CD14-positive monocyte (primary cell): ENCODE data around the gene SPATA13. TPM values are rescaled to one million over a fixed set of nuclear protein-coding genes. Genes with fewer than 3 reads are reported as not detected.

Source experiments
- DNase-seq, 3 donors: peaks; one replicate each; pipeline ENCODE4 v3.0.0-alpha.2; 2011 to 2022
- H2AFZ ChIP-seq: 2 replicates; pipeline ENCODE4 v1.6.0; 2012; ENCODE audit warnings: mild to moderate bottlenecking, low read depth, low read length, inconsistent platforms; ENCODE audit not compliant: insufficient read depth, poor library complexity, severe bottlenecking
- H3K27ac ChIP-seq, 2 donors: 1 replicate in 1 of 2; 2 replicates in 1 of 2; pipeline ENCODE4 v1.5.1; 2012 to 2013; ENCODE audit warnings: low read length in 2 of 2, control low read depth in 1 of 2, inconsistent platforms in 1 of 2, low read depth in 1 of 2, mild to moderate bottlenecking in 1 of 2
- H3K27me3 ChIP-seq, 2 donors: one replicate each; pipeline versions ENCODE4 v1.6.0 to v1.6.1; 2011 to 2013; ENCODE audit warnings: low read length in 2 of 2; ENCODE audit not compliant: control insufficient read depth in 2 of 2, insufficient read depth in 2 of 2
- H3K36me3 ChIP-seq, 2 donors: replicated peaks in 1 of 2; 1 replicate in 1 of 2; 2 replicates in 1 of 2; pipeline versions ENCODE4 v1.5.1 to v1.6.1; 2012 to 2013; ENCODE audit warnings: low read length in 2 of 2, control low read depth in 1 of 2, inconsistent platforms in 1 of 2, mild to moderate bottlenecking in 1 of 2; ENCODE audit not compliant: insufficient read depth in 2 of 2, control insufficient read depth in 1 of 2
- H3K4me1 ChIP-seq, 2 donors: 1 replicate in 1 of 2; 2 replicates in 1 of 2; pipeline versions ENCODE4 v1.5.1 to v1.6.1; 2012 to 2013; ENCODE audit warnings: low read length in 2 of 2, control low read depth in 1 of 2, inconsistent platforms in 1 of 2, mild to moderate bottlenecking in 1 of 2, moderate library complexity in 1 of 2; ENCODE audit not compliant: insufficient read depth in 2 of 2, control insufficient read depth in 1 of 2
- H3K4me2 ChIP-seq: replicated peaks from 2 replicates; pipeline ENCODE3; 2012; ENCODE audit warnings: low read length, moderate library complexity, mild to moderate bottlenecking; ENCODE audit not compliant: poor library complexity, severe bottlenecking; ENCODE audit errors: extremely low read depth
- H3K4me3 ChIP-seq, 3 experiments: fragments of 200-600 bp in 1 of 3; sonication (generic) in 1 of 3; replicated peaks in 1 of 3; 1 replicate in 2 of 3; 2 replicates in 1 of 3; pipeline ENCODE4 v1.5.1; 2011 to 2013; ENCODE audit warnings: low read length in 3 of 3, mild to moderate bottlenecking in 3 of 3, control low read depth in 2 of 3, low read depth in 2 of 3, inconsistent platforms in 1 of 3, moderate library complexity in 1 of 3
- H3K79me2 ChIP-seq: 2 replicates; pipeline ENCODE4 v1.6.0; 2012; ENCODE audit warnings: mild to moderate bottlenecking, control low read depth, inconsistent platforms, low read length, moderate library complexity; ENCODE audit not compliant: insufficient read depth
- H3K9ac ChIP-seq: 2 replicates; pipeline ENCODE4 v1.6.0; 2017; ENCODE audit warnings: low read length, mild to moderate bottlenecking; ENCODE audit not compliant: insufficient read depth, poor library complexity, severe bottlenecking
- H3K9me3 ChIP-seq, 2 donors: replicated peaks in 1 of 2; 1 replicate in 1 of 2; 2 replicates in 1 of 2; pipeline versions ENCODE4 v1.5.1 to v1.6.1; 2012 to 2013; ENCODE audit warnings: low read length in 2 of 2, control low read depth in 1 of 2; ENCODE audit not compliant: control insufficient read depth in 1 of 2, insufficient read depth in 1 of 2
- H4K20me1 ChIP-seq: 2 replicates; pipeline ENCODE4 v1.6.0; 2012; ENCODE audit warnings: mild to moderate bottlenecking, low read length, control low read depth, moderate library complexity; ENCODE audit not compliant: insufficient read depth
- H3K27ac Mint-ChIP-seq, 7 donors: one replicate each; pipeline ENCODE4 v1.8.0; 2020; ENCODE audit warnings: mild to moderate bottlenecking in 7 of 7, mixed read lengths in 7 of 7, moderate library complexity in 6 of 7, inconsistent platforms in 2 of 7
- H3K27me3 Mint-ChIP-seq, 3 donors: one replicate each; pipeline ENCODE4 v1.8.0; 2021 to 2022; ENCODE audit warnings: low read depth in 3 of 3, mild to moderate bottlenecking in 3 of 3, mixed read lengths in 3 of 3, moderate library complexity in 3 of 3, inconsistent platforms in 1 of 3
- H3K36me3 Mint-ChIP-seq, 2 donors: one replicate each; pipeline ENCODE4 v1.8.0; 2020; ENCODE audit warnings: mixed read lengths in 2 of 2, inconsistent platforms in 1 of 2, mild to moderate bottlenecking in 1 of 2
- H3K4me1 Mint-ChIP-seq: one replicate; pipeline ENCODE4 v1.8.0; 2020; ENCODE audit warnings: mild to moderate bottlenecking, mixed read lengths
- H3K4me3 Mint-ChIP-seq, 2 donors: one replicate each; pipeline ENCODE4 v1.8.0; 2020; ENCODE audit warnings: mild to moderate bottlenecking in 2 of 2, mixed read lengths in 2 of 2, moderate library complexity in 1 of 2
- H3K9me3 Mint-ChIP-seq, 7 donors: one replicate each; pipeline ENCODE4 v1.8.0; 2020 to 2022; ENCODE audit warnings: mixed read lengths in 7 of 7, mild to moderate bottlenecking in 6 of 7, moderate library complexity in 6 of 7, inconsistent platforms in 2 of 7
- WGBS: methylation state at CpG from one replicate; pipeline ENCODE4 v1.1.5; 2013; ENCODE audit warnings: missing lambda C conversion rate; ENCODE audit not compliant: insufficient coverage; 5-methylcytosine and 5-hydroxymethylcytosine counted together
- intact Hi-C, 2 donors: fragments of 100-400 bp; cut with micrococcal nuclease; formaldehyde crosslinking; loops; one replicate each; pipeline versions ENCODE4 v1.15.0 to v1.15.1; 2023
- polyA plus RNA-seq, 3 donors: library from polyadenylated mRNA; depleted of rRNA in 1 of 3; unstranded in 2 of 3; stranded (reverse) in 1 of 3; fragments of 300-500 nt in 2 of 3; fragments of >200 nt in 1 of 3; fragmentation: Illumina TruSeq in 2 of 3; gene quantifications; 1 replicate in 2 of 3; 2 replicates in 1 of 3; pipeline ENCODE4 v1.2.3, GENCODE V29; 2012 to 2021
- TF ChIP-seq, protein P1 (sequence below): fragments of 200-600 bp; IDR thresholded peaks from one replicate; pipeline ENCODE4 v1.8.0; 2022; ENCODE audit warnings: antibody characterized with exemption, mild to moderate bottlenecking

SPATA13 gene
- polyA plus RNA-seq, 3 donors = 9.3 to 44.7 (median 11.6) TPM

GRCh38 chr13:24232037-24232436, 71.5 kb downstream of the SPATA13 start:
- H3K36me3 ChIP-seq = no peaks in the 10 kb centered on the region
- Mint-ChIP-seq H3K27me3 (no peaks in the 10 kb centered on the region), H3K27ac (no peak overlapping the region), H3K4me3 (no peak overlapping the region), H3K9me3 (no peaks in the 10 kb centered on the region), H3K4me1 (no peaks in the 10 kb centered on the region), H3K36me3 (no peaks in the 10 kb centered on the region)
- no peak overlapping the region for H3K4me3 ChIP-seq
- no peak overlapping the region for H3K27ac ChIP-seq
- H4K20me1 ChIP-seq = no peaks in the 10 kb centered on the region
- H3K4me2 ChIP-seq = no peak overlapping the region
- no peaks in the 10 kb centered on the region for H3K27me3 ChIP-seq
- no peaks in the 10 kb centered on the region for H3K9me3 ChIP-seq
- TF ChIP-seq, protein P1, sequence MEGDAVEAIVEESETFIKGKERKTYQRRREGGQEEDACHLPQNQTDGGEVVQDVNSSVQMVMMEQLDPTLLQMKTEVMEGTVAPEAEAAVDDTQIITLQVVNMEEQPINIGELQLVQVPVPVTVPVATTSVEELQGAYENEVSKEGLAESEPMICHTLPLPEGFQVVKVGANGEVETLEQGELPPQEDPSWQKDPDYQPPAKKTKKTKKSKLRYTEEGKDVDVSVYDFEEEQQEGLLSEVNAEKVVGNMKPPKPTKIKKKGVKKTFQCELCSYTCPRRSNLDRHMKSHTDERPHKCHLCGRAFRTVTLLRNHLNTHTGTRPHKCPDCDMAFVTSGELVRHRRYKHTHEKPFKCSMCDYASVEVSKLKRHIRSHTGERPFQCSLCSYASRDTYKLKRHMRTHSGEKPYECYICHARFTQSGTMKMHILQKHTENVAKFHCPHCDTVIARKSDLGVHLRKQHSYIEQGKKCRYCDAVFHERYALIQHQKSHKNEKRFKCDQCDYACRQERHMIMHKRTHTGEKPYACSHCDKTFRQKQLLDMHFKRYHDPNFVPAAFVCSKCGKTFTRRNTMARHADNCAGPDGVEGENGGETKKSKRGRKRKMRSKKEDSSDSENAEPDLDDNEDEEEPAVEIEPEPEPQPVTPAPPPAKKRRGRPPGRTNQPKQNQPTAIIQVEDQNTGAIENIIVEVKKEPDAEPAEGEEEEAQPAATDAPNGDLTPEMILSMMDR = no peak
- no peak overlapping the region for H2AFZ ChIP-seq
- 95% methylated on average over 4 of the region's 5 CpGs for WGBS
- DNase-seq = no peak
- no peaks in the 10 kb centered on the region for H3K79me2 ChIP-seq
- intact Hi-C loops = no loop called here
- H3K9ac ChIP-seq = no peak overlapping the region
- no peaks in the 10 kb centered on the region for H3K4me1 ChIP-seq

DNA sequence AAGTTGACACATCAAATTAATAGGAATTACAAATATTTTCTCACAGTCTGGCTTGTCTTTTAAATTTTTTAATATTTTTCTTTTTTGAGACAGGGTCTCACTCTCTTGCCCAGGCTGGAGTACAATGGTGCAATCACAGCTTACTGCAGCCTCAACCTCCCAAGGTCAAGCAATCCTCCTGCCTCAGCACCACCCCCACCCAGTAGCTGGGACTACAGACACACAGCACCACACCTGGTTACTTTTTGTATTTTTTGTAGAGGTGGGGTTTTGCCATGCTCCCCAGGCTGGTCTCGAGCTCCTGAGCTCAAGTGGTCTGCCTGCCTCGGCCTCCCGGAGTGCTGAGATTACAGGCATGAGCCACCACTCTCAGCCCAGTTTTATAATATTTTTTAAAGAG, 72.0 kb downstream of the SPATA13 start:
- no peak overlapping the region for H3K27ac Mint-ChIP-seq
- Histone ChIP-seq H3K79me2 (no peaks in the 10 kb centered on the region), H3K27me3 (no peaks in the 10 kb centered on the region), H3K9me3 (no peaks in the 10 kb centered on the region), H3K4me1 (no peaks in the 10 kb centered on the region), H4K20me1 (no peaks in the 10 kb centered on the region), H3K4me3 (no peak overlapping the region), H3K4me2 (no peak overlapping the region), H3K9ac (no peak overlapping the region), H2AFZ (no peak overlapping the region), H3K36me3 (no peaks in the 10 kb centered on the region), H3K27ac (no peak overlapping the region)
- WGBS = no CpG with 5 or more reads among the region's 3 CpGs
- intact Hi-C loops = no loop called here
- TF ChIP-seq, protein P1 = no peak
- no peak overlapping the region for H3K4me3 Mint-ChIP-seq
- no peaks in the 10 kb centered on the region for H3K9me3 Mint-ChIP-seq
- H3K4me1 Mint-ChIP-seq = no peaks in the 10 kb centered on the region
- no peaks in the 10 kb centered on the region for H3K36me3 Mint-ChIP-seq
- no peak for DNase-seq
- no peaks in the 10 kb centered on the region for H3K27me3 Mint-ChIP-seq
